Ascending aorta (tissue), 2 donors: ENCODE results near the gene FIZ1. TPM values are rescaled to one million over a fixed set of nuclear protein-coding genes. Genes with fewer than 3 reads are reported as not detected.

ENCODE experiments used
- DNase-seq, 2 donors: peaks; one replicate each; pipeline ENCODE4 v3.0.0-alpha.2; 2019; ENCODE audit warnings: low spot score in 2 of 2
- H3K27ac ChIP-seq, 2 donors: fragments of 200-600 bp; sonication (generic); one replicate each; pipeline ENCODE4 v1.5.1; 2016 to 2017; ENCODE audit warnings: mild to moderate bottlenecking in 1 of 2
- H3K27me3 ChIP-seq: fragments of 200-600 bp; sonication (generic); one replicate; pipeline ENCODE4 v1.5.1; 2017
- H3K36me3 ChIP-seq, 2 donors: fragments of 200-600 bp; sonication (generic); one replicate each; pipeline ENCODE4 v1.5.1; 2016
- H3K4me1 ChIP-seq, 2 donors: fragments of 200-600 bp; sonication (generic); one replicate each; pipeline ENCODE4 v1.5.1; 2016 to 2017; ENCODE audit warnings: mild to moderate bottlenecking in 1 of 2
- H3K4me3 ChIP-seq, 2 donors: fragments of 200-600 bp; sonication (generic); one replicate each; pipeline ENCODE4 v1.5.1; 2016 to 2017; ENCODE audit warnings: mild to moderate bottlenecking in 1 of 2
- H3K9me3 ChIP-seq, 2 donors: fragments of 200-600 bp; sonication (generic); one replicate each; pipeline ENCODE4 v1.5.1; 2016
- CTCF ChIP-seq, 3 experiments: fragments of 200-600 bp in 2 of 3; fragments of 450-650 bp in 1 of 3; sonication (generic) in 2 of 3; IDR thresholded peaks; one replicate each; pipeline ENCODE4 v1.5.1; 2016 to 2019; ENCODE audit warnings: antibody characterized with exemption in 3 of 3, mild to moderate bottlenecking in 1 of 3, moderate library complexity in 1 of 3
- intact Hi-C: fragments of 100-400 bp; cut with DNase I; formaldehyde crosslinking; loops from one replicate; pipeline ENCODE4 v1.15.1; 2023
- total RNA-seq: library from RNA; depleted of rRNA; stranded (reverse); fragments of >200 nt; gene quantifications from one replicate; pipeline ENCODE4 v1.1.0, GENCODE V29; 2016

FIZ1 gene
- total RNA-seq, 1 donor from 2014 or later = 30.5 TPM

DNA sequence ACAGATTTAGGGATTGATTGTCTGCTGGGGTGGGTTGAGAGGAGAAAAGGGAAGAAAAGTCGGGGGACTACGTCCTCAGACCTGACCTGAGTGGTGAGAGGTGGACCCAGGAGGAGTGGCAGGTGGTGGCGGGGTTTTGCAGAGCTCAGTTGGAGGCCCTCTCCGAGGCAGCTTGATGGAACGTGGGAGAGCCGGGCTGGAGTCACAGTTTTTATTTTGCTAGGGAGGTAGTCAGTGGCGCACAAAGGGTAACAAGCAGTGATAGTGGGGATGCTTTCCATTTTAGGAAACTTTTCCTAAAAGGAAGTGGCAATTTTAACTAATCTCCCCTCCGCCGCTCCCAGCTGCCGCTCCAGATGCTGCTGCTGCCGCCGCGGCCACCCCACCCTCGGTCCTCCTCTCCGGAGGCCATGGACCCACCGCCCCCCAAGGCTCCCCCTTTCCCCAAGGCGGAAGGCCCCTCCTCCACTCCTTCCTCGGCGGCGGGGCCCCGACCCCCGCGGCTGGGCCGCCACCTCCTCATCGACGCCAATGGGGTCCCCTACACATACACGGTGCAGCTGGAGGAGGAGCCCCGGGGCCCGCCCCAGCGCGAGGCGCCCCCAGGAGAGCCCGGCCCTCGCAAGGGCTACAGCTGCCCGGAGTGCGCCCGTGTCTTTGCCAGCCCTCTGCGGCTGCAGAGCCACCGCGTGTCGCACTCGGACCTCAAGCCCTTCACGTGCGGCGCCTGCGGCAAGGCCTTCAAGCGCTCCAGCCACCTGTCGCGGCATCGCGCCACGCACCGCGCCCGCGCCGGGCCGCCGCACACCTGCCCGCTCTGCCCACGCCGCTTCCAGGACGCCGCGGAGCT, 43.1 kb upstream of the FIZ1 start:
- H3K27me3 ChIP-seq = no peaks in the 10 kb centered on the region
- TF ChIP-seq CTCF (IDR thresholded peaks at IDR 0.05) = no peak
- intact Hi-C loops = no loop called here
- peaks cover 20 to 29% of the 10 kb centered on the region in 2 donors for H3K4me1 ChIP-seq
- H3K27ac ChIP-seq = peak overlapping the region; percentile 89 to 98
- H3K36me3 ChIP-seq = peaks cover 3 to 10% of the 10 kb centered on the region in 2 donors
- no peaks in the 10 kb centered on the region for H3K9me3 ChIP-seq
- H3K4me3 ChIP-seq = peak overlapping the region; percentile 66 to 82
- no peak for DNase-seq

DNA sequence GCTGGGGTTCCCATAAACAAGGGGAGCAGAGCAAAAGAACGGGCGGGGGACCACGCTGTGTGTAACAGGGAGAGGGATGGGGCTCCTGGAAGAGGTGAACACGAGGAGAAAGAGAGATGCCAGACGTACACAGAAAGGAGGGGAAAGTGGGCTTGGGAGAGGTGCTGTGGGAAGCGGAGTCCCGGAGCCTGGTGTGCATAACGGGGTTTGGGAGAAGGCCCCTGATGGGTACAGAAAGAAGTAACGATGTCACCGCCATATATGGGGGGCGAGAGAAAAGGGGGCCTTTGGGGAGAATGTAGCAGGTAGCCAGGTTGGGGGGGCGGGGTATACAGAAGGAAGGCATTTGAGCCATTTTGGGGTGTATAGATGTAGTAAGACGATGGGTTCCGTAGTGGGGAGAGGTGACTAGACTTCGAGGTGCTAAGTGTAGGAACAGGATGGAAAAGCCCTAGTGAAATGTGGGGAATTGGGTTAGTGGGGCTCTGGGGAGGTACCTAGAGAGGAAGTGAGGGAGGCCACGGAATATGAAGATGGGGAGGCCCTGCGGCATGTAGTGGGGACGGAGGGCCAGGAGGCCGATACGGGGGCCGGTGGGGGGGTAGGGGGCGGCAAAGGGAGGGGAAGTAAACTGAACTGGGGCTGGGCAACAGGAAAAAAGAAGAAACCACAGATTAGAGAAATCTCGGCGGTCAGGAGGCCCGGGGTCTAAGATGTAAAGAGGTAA, 42.3 kb upstream of the FIZ1 start:
- Histone ChIP-seq H3K27ac (peak overlapping the region; percentile 89 to 98), H3K4me1 (peaks cover 22 to 34% of the 10 kb centered on the region in 2 donors), H3K27me3 (no peaks in the 10 kb centered on the region), H3K36me3 (peaks cover 3 to 10% of the 10 kb centered on the region in 2 donors), H3K4me3 (peak overlapping the region; percentile 66 to 82), H3K9me3 (no peaks in the 10 kb centered on the region)
- no peak for TF ChIP-seq CTCF (IDR thresholded peaks at IDR 0.05)
- intact Hi-C loops = no loop called here
- no peak for DNase-seq

- Histone ChIP-seq H3K9me3 (no peaks in the 10 kb centered on the region), H3K27ac (peak within 1 kb of the TSS; percentile 89 to 98), H3K4me1 (peaks cover 30 to 41% of the 10 kb centered on the region in 2 donors), H3K36me3 (peaks cover 3 to 10% of the 10 kb centered on the region in 2 donors), H3K4me3 (peak within 1 kb of the TSS; percentile 66 to 82), H3K27me3 (no peaks in the 10 kb centered on the region)
- intact Hi-C loops = no loop called here
- no peak for TF ChIP-seq CTCF (IDR thresholded peaks at IDR 0.05)
- peak in 1 of 2 donors; percentile 78 for DNase-seq
Observed at GRCh38 chr19:55640577-55641425, 41.5 kb upstream of the FIZ1 start, which contains the start of gene ZNF580. Gene ZNF580 (plus strand): TSS chr19:55641002. CDS start chr19:55642509, 1,507 bp downstream.

DNA sequence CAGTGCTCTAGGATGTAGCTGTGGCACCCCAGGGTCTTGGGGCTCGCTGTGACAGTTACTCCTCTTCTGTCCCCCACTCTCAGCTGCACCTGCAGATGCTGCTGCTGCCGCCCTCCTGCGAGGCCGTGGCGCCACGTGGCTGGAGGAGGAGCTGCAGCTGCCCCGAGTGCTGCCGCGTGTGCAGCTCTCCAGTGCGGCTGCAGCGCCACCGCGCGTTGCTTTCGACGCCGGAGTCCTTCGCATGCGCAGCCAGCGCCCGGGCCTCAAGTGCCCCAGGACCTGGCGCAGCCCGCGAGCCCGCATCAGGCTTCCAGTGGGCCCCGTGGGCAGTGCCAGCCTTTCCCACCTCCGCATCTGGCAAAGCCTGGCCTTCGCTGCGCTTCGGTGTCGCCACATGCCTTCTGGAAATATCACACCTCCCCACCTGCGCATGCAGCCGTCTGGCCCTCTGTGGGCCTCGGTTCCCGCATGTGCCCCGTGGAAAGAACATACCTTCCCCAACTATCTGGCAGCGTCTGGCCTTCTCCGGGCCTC, 40.8 kb upstream of the FIZ1 start:
- Histone ChIP-seq H3K4me1 (peaks cover 31 to 45% of the 10 kb centered on the region in 2 donors), H3K4me3 (peak overlapping the region; percentile 66 to 82), H3K9me3 (no peaks in the 10 kb centered on the region), H3K27ac (peak overlapping the region; percentile 89 to 98), H3K27me3 (no peaks in the 10 kb centered on the region), H3K36me3 (peaks cover 0 to 6% of the 10 kb centered on the region in 2 donors)
- TF ChIP-seq CTCF (IDR thresholded peaks at IDR 0.05) = peak; percentile 41 to 59 (median 48)
- DNase-seq = peak in 1 of 2 donors; percentile 85
- intact Hi-C loops = no loop called here

DNA sequence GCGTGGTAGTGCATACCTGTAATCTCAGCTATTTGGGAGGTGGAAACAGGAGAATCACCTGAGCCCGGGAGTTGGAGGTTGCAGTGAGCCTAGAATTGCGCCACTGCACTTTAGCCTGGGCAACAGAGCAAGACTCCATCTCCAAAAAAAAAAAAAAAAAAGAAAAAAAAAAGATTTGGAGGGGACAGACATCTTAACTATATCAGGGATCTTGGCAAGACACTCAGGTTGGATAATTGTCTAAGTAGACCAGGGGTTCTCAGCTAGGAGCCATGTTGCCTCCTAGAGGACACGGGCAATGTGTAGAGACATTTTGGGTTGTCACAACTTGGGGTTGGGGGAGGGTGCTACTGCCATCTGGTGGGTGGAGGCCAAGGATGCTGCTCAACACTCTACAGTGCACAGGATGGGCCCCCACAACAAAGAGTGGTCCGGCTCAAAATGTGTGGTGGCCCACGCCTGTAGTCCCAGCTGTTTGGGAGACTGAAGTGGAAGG, 39.6 kb upstream of the FIZ1 start:
- H3K4me1 ChIP-seq = peaks cover 28 to 39% of the 10 kb centered on the region in 2 donors
- H3K9me3 ChIP-seq = no peaks in the 10 kb centered on the region
- intact Hi-C loops = no loop called here
- H3K27ac ChIP-seq = peak overlapping the region in 1 of 2 donors; percentile 98
- DNase-seq = no peak
- H3K4me3 ChIP-seq = no peak overlapping the region
- TF ChIP-seq CTCF (IDR thresholded peaks at IDR 0.05) = peak in 2 of 3 experiments; percentile 29 to 30
- H3K36me3 ChIP-seq = no peaks in the 10 kb centered on the region
- H3K27me3 ChIP-seq = no peaks in the 10 kb centered on the region
